ENCODE data around the gene MPG. TPM values are rescaled to one million over a fixed set of nuclear protein-coding genes. Genes with fewer than 3 reads are reported as not detected.

The MPG gene
- total and polyA plus RNA-seq, 2 of the 8 experiments (the other 6 are each of a cell fraction or from before 2014, with no cell fraction given), result 37.6 to 83.7 TPM

DNA sequence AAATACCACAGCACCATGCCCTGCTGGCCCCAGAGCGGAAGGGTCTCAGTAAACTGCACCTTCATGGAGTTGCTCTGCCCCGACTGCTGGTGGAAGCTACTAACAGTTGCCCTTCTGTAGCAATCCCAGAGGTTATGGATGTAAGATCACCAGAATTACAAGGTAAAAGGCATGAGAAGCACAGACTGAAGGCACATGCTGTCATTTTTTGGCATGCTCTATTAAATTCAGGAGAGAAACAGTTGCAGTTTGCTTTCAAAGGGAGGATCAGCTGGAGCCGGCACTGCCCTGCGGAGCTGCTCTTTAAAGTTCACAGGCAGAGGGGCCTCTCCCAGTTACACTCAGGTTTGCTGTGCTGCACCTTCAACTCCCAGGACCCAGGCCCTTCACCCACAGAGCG lies 41.3 kb downstream of the MPG start:
- Histone ChIP-seq H2BK120ac (replicated peaks; ENCODE audit: low read depth, low read length) (no peak overlapping the region), H3K4me3 (ENCODE audit: extremely low read depth in 1 of 4, insufficient read depth in 2 of 4, low read depth in 3 of 4, low read length in 4 of 4) (no peak overlapping the region), H4K91ac (replicated peaks; ENCODE audit: insufficient read length, low read length) (no peak overlapping the region), H3K14ac (ENCODE audit: insufficient read length) (no peak overlapping the region), H3K79me2 (ENCODE audit: control insufficient read depth in 1 of 2, insufficient read depth in 2 of 2, low read length in 2 of 2) (no peaks in the 10 kb centered on the region), H3K4ac (replicated peaks; ENCODE audit: insufficient read length, low read depth, low read length) (no peak overlapping the region), H3K18ac (ENCODE audit: extremely low read depth, low read length) (no peak overlapping the region), H3K4me2 (ENCODE audit: insufficient read depth in 1 of 2, low read depth in 2 of 2, low read length in 2 of 2) (no peak overlapping the region), H2BK5ac (ENCODE audit: low read depth, low read length) (no peak overlapping the region), H3K79me1 (ENCODE audit: low read depth, low read length) (no peaks in the 10 kb centered on the region), H2BK12ac (ENCODE audit: low read depth, low read length) (no peak overlapping the region), H2AK5ac (ENCODE audit: low read depth, low read length) (no peak overlapping the region), H3K9ac (replicated peaks in 1 of 4; ENCODE audit: extremely low read depth in 1 of 4, low read depth in 3 of 4, low read length in 3 of 4) (no peak overlapping the region), H3K9me3 (ENCODE audit: insufficient read depth in 2 of 2, low read depth in 1 of 2, low read length in 1 of 2) (no peaks in the 10 kb centered on the region), H3K23me2 (ENCODE audit: low read depth, low read length) (no peaks in the 10 kb centered on the region), H3K27ac (ENCODE audit: low read depth, low read length) (no peak overlapping the region), H2AFZ (ENCODE audit: low read length) (no peak overlapping the region), H4K20me1 (replicated peaks in 1 of 2; ENCODE audit: control insufficient read depth in 1 of 2, insufficient read depth in 2 of 2, low read length in 2 of 2) (peaks cover 0 to 13% of the 10 kb centered on the region in 2 experiments), H3K4me1 (replicated peaks in 1 of 4; ENCODE audit: control insufficient read depth in 3 of 4, insufficient read depth in 4 of 4, low read length in 3 of 4) (peaks cover 0 to 4% (median 1%) of the 10 kb centered on the region in 4 experiments; a peak in 4 of 7 replicates), H4K5ac (ENCODE audit: insufficient read length, low read depth, low read length) (no peak overlapping the region), H3K23ac (ENCODE audit: insufficient read length) (no peak overlapping the region), H3K27me3 (replicated peaks in 1 of 4; ENCODE audit: control insufficient read depth in 3 of 4, extremely low read depth in 1 of 4, insufficient read depth in 3 of 4, low read length in 3 of 4) (no peaks in the 10 kb centered on the region), H4K8ac (ENCODE audit: extremely low read depth, insufficient read depth, low read length) (no peak overlapping the region), H3K56ac (replicated peaks; ENCODE audit: insufficient read length, low read depth, low read length) (no peak overlapping the region), H2BK15ac (ENCODE audit: low read length) (no peak overlapping the region), H2BK20ac (ENCODE audit: low read length) (no peak overlapping the region), H3K36me3 (ENCODE audit: control insufficient read depth in 2 of 4, insufficient read depth in 4 of 4, low read length in 3 of 4) (peaks cover 0 to 2% (median 0%) of the 10 kb centered on the region in 4 experiments; a peak in 1 of 8 replicates)
- ChIA-PET POLR2A (ENCODE audit: partially characterized antibody) (interaction anchor here (0.8 to 1.1 kb wide), 3 partner anchors 10 to 57 kb away, joined by 3 to 4 read pairs (median 3); no protein-coding TSS in a partner anchor), CTCF (ENCODE audit: partially characterized antibody) (interaction anchor here (0.6 to 5.8 kb wide), 12 partner anchors 8 to 123 kb away, joined by 3 to 43 read pairs (median 4); partner anchors contain the start of gene RHBDF1)
- 95% methylated on average over 5 of the region's 5 CpGs; no CpG with 5 or more reads in 1 of the 2 experiments for WGBS, 2 experiments (ENCODE audit: extremely low coverage in 1 of 2, insufficient coverage in 1 of 2, insufficient read length in 1 of 2, insufficient replicate concordance in 2 of 2, low coverage in 1 of 2, low lambda C conversion rate in 2 of 2, missing lambda C conversion rate in 1 of 2)
- no peak for TF ChIP-seq CTBP2 (IDR thresholded peaks at IDR 0.05; ENCODE audit: borderline replicate concordance, insufficient read depth, insufficient read length, low read length)
- TF ChIP-seq, protein P1, sequence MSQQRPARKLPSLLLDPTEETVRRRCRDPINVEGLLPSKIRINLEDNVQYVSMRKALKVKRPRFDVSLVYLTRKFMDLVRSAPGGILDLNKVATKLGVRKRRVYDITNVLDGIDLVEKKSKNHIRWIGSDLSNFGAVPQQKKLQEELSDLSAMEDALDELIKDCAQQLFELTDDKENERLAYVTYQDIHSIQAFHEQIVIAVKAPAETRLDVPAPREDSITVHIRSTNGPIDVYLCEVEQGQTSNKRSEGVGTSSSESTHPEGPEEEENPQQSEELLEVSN (IDR thresholded peaks at IDR 0.05), result no peak
- no peak for TF ChIP-seq TAF1 (IDR thresholded peaks at IDR 0.05; ENCODE audit: low read depth, low read length)
- TF ChIP-seq, protein P2, sequence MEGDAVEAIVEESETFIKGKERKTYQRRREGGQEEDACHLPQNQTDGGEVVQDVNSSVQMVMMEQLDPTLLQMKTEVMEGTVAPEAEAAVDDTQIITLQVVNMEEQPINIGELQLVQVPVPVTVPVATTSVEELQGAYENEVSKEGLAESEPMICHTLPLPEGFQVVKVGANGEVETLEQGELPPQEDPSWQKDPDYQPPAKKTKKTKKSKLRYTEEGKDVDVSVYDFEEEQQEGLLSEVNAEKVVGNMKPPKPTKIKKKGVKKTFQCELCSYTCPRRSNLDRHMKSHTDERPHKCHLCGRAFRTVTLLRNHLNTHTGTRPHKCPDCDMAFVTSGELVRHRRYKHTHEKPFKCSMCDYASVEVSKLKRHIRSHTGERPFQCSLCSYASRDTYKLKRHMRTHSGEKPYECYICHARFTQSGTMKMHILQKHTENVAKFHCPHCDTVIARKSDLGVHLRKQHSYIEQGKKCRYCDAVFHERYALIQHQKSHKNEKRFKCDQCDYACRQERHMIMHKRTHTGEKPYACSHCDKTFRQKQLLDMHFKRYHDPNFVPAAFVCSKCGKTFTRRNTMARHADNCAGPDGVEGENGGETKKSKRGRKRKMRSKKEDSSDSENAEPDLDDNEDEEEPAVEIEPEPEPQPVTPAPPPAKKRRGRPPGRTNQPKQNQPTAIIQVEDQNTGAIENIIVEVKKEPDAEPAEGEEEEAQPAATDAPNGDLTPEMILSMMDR (IDR thresholded peaks at IDR 0.05; ENCODE audit: control extremely low read depth in 1 of 3, insufficient read depth in 1 of 3, low read depth in 1 of 3, low read length in 3 of 3), result no peak
- no peak for TF ChIP-seq RAD21 (IDR thresholded peaks at IDR 0.05 in 1 of 2, conservative IDR thresholded peaks at IDR 0.05 in 1 of 2; ENCODE audit: low read depth in 2 of 2, low read length in 2 of 2)
- no peak for TF ChIP-seq SP1 (IDR thresholded peaks at IDR 0.05; ENCODE audit: low read depth, low read length)
- no peak for TF ChIP-seq RNF2 (IDR thresholded peaks at IDR 0.05; ENCODE audit: borderline replicate concordance, low read depth, low read length, missing control alignments, poor library complexity, severe bottlenecking)
- no peak for TF ChIP-seq ASH2L (IDR thresholded peaks at IDR 0.05; ENCODE audit: low read length)
- no peak for TF ChIP-seq NRF1 (IDR thresholded peaks at IDR 0.05; ENCODE audit: low read depth, low read length)
- no peak for FAIRE-seq
- DNase-seq (ENCODE audit: low read depth in 1 of 2, low spot score in 2 of 2), result no peak

Measured in H1 (cell line).